ENCODE measurements around the gene HIRIP3. TPM values are rescaled to one million over a fixed set of nuclear protein-coding genes. Genes with fewer than 3 reads are reported as not detected.

Gene HIRIP3
- total RNA-seq, 1 experiment from 2014 or later: 18.4 TPM

- H3K9ac ChIP-seq (ENCODE audit: low read length): no peak overlapping the region
- H3K9me2 ChIP-seq (replicated peaks; ENCODE audit: low read length): no peaks in the 10 kb centered on the region
- no peaks in the 10 kb centered on the region for H4K20me1 ChIP-seq (ENCODE audit: low read length)
- no peaks in the 10 kb centered on the region for H3K4me1 ChIP-seq (ENCODE audit: insufficient read depth, low read length)
- CTCF ChIA-PET: no interaction called here
- TF ChIP-seq EZH2phosphoT487 (IDR thresholded peaks at IDR 0.05; ENCODE audit: borderline replicate concordance, low read length) (no peak), CTCF (conservative IDR thresholded peaks at IDR 0.05; ENCODE audit: low read depth, low read length) (no peak), EZH2 (IDR thresholded peaks at IDR 0.05; ENCODE audit: low read length, unreplicated experiment) (no peak)
- no TSS peak for BruUV-seq (replicated peaks)
- no peak overlapping the region for H3K4me3 ChIP-seq (ENCODE audit: low read length)
- intact Hi-C loops (cut with micrococcal nuclease): no loop called here
- no peaks in the 10 kb centered on the region for H3F3A ChIP-seq (ENCODE audit: low read length, unreplicated experiment)
- DNase-seq (no peak), ATAC-seq (no peak)
- H3K27ac ChIP-seq (ENCODE audit: low read length): no peak overlapping the region
- no peaks in the 10 kb centered on the region for H3K79me2 ChIP-seq (ENCODE audit: low read length)
- no peak overlapping the region for H3K4me2 ChIP-seq (ENCODE audit: low read length)
- H2AFZ ChIP-seq (ENCODE audit: low read length): no peak overlapping the region
- no peaks in the 10 kb centered on the region for H3K27me3 ChIP-seq (ENCODE audit: low read length)
- POLR2A ChIA-PET (ENCODE audit: unreplicated experiment): no interaction called here
- no peaks in the 10 kb centered on the region for H3K9me3 ChIP-seq (ENCODE audit: low read length)
- no peaks in the 10 kb centered on the region for H3K36me3 ChIP-seq (ENCODE audit: low read depth, low read length)
Observed at GRCh38 chr16:30006659-30007377, 11.4 kb upstream of the HIRIP3 start.

DNA sequence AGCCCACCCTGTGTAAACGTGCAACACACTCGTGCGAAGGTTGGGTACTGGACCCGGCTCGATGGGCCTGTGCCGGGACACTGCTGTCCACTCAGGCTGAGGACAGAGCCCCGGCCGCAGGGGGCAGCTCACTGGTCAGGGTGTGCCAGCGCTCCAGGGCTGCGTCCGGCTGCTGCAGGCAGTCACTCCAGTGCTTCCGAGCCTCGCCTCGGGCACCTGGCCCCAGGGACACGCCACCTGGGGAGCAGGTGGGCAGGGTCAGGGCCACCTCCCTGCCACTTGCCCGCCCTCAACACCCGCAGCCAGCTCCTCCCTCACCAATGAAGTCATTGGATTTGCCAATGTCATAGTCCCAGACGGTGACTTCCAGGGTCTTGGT lies 10.7 kb upstream of the HIRIP3 start:
- Histone ChIP-seq H3K4me2 (ENCODE audit: low read length) (no peak overlapping the region), H3K9me3 (ENCODE audit: low read length) (no peaks in the 10 kb centered on the region), H3K9me2 (replicated peaks; ENCODE audit: low read length) (no peaks in the 10 kb centered on the region), H3K9ac (ENCODE audit: low read length) (no peak overlapping the region), H3K79me2 (ENCODE audit: low read length) (no peaks in the 10 kb centered on the region), H3K27ac (ENCODE audit: low read length) (no peak overlapping the region), H3K4me1 (ENCODE audit: insufficient read depth, low read length) (no peaks in the 10 kb centered on the region), H3K4me3 (ENCODE audit: low read length) (no peak overlapping the region), H3F3A (ENCODE audit: low read length, unreplicated experiment) (no peaks in the 10 kb centered on the region), H3K36me3 (ENCODE audit: low read depth, low read length) (no peaks in the 10 kb centered on the region), H3K27me3 (ENCODE audit: low read length) (no peaks in the 10 kb centered on the region), H4K20me1 (ENCODE audit: low read length) (no peaks in the 10 kb centered on the region), H2AFZ (ENCODE audit: low read length) (no peak overlapping the region)
- intact Hi-C loops (cut with micrococcal nuclease): no loop called here
- DNase-seq (no peak), ATAC-seq (no peak)
- BruUV-seq (replicated peaks): no TSS peak
- TF ChIP-seq EZH2phosphoT487 (IDR thresholded peaks at IDR 0.05; ENCODE audit: borderline replicate concordance, low read length) (no peak), EZH2 (IDR thresholded peaks at IDR 0.05; ENCODE audit: low read length, unreplicated experiment) (no peak), CTCF (conservative IDR thresholded peaks at IDR 0.05; ENCODE audit: low read depth, low read length) (no peak)
- POLR2A ChIA-PET (ENCODE audit: unreplicated experiment): no interaction called here
- CTCF ChIA-PET: interaction anchor here (0.5 kb wide), 2 partner anchors 107 to 182 kb away, joined by 3 to 7 read pairs; partner anchors contain the start of gene SEZ6L2

GRCh38 chr16:30005341-30006094 lies 10.1 kb upstream of the HIRIP3 start:
- Histone ChIP-seq H3K9me2 (replicated peaks; ENCODE audit: low read length) (no peaks in the 10 kb centered on the region), H3K79me2 (ENCODE audit: low read length) (no peaks in the 10 kb centered on the region), H2AFZ (ENCODE audit: low read length) (no peak overlapping the region), H3K27me3 (ENCODE audit: low read length) (no peaks in the 10 kb centered on the region), H3K4me1 (ENCODE audit: insufficient read depth, low read length) (no peaks in the 10 kb centered on the region), H3K4me2 (ENCODE audit: low read length) (no peak overlapping the region), H4K20me1 (ENCODE audit: low read length) (no peaks in the 10 kb centered on the region), H3K27ac (ENCODE audit: low read length) (no peak overlapping the region), H3K4me3 (ENCODE audit: low read length) (no peak overlapping the region), H3K36me3 (ENCODE audit: low read depth, low read length) (no peaks in the 10 kb centered on the region), H3K9ac (ENCODE audit: low read length) (no peak overlapping the region), H3F3A (ENCODE audit: low read length, unreplicated experiment) (no peaks in the 10 kb centered on the region), H3K9me3 (ENCODE audit: low read length) (no peaks in the 10 kb centered on the region)
- ChIA-PET POLR2A (ENCODE audit: unreplicated experiment) (no interaction called here), CTCF (interaction anchor here (0.5 to 0.6 kb wide), 4 partner anchors 9 to 181 kb away, joined by 3 to 7 read pairs (median 4); partner anchors contain the start of gene SEZ6L2)
- TF ChIP-seq EZH2phosphoT487 (IDR thresholded peaks at IDR 0.05; ENCODE audit: borderline replicate concordance, low read length) (no peak), CTCF (conservative IDR thresholded peaks at IDR 0.05; ENCODE audit: low read depth, low read length) (peak; percentile 81)
- DNase-seq (peak; percentile 32), ATAC-seq (peak; percentile 53)
- intact Hi-C loops (cut with micrococcal nuclease): no loop called here
- BruUV-seq (replicated peaks): no TSS peak
